ENCODE data around the gene GPC6. TPM values are rescaled to one million over a fixed set of nuclear protein-coding genes. Genes with fewer than 3 reads are reported as not detected.

GPC6 gene
- total RNA-seq, 1 donor from 2014 or later = 42.9 TPM

DNA sequence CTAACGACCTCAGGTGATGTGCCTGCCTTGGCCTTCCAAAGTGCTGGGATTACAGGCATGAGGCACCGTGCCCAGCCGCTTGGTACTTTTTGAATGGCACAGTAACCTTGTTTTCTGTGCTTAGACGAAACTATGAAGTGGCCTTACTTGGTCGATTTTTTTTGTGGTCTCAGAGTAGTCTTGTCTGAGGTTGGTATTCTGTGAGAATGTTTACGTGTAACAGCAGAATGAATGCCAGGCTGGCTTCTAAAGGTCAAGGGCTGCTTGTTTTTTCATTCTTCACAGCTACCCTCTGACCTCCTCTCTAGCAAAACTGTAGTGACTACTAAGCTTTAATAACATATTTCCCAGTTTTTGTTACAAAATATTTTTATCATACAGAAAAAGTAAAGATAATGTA is 313.3 kb downstream of the GPC6 start:
- peaks cover 5% of the 10 kb centered on the region for H3K9me3 Mint-ChIP-seq
- Histone ChIP-seq H3K4me1 (no peaks in the 10 kb centered on the region), H4K20me1 (ENCODE audit: low read depth) (no peaks in the 10 kb centered on the region), H3K4me3 (no peak overlapping the region), H3F3A (ENCODE audit: low read depth) (no peaks in the 10 kb centered on the region), H3K9me3 (ENCODE audit: low read depth) (no peaks in the 10 kb centered on the region), H3K27ac (no peak overlapping the region), H3K79me2 (ENCODE audit: low read depth) (no peaks in the 10 kb centered on the region), H3K9ac (no peak overlapping the region), H2AFZ (replicated peaks) (no peak overlapping the region), H3K36me3 (no peaks in the 10 kb centered on the region), H3K4me2 (no peak overlapping the region), H3K27me3 (no peaks in the 10 kb centered on the region)
- H3K27me3 Mint-ChIP-seq (ENCODE audit: insufficient read depth, low read depth) = no peaks in the 10 kb centered on the region
- DNase-seq (ENCODE audit: low spot score) = no peak
- no peaks in the 10 kb centered on the region for H3K36me3 Mint-ChIP-seq
- H3K4me1 Mint-ChIP-seq = no peaks in the 10 kb centered on the region
- no peak overlapping the region for H3K27ac Mint-ChIP-seq
- TF ChIP-seq EZH2 (IDR thresholded peaks at IDR 0.05) (no peak), EZH2phosphoT487 (IDR thresholded peaks at IDR 0.05) (no peak)
- TF ChIP-seq, protein P1, sequence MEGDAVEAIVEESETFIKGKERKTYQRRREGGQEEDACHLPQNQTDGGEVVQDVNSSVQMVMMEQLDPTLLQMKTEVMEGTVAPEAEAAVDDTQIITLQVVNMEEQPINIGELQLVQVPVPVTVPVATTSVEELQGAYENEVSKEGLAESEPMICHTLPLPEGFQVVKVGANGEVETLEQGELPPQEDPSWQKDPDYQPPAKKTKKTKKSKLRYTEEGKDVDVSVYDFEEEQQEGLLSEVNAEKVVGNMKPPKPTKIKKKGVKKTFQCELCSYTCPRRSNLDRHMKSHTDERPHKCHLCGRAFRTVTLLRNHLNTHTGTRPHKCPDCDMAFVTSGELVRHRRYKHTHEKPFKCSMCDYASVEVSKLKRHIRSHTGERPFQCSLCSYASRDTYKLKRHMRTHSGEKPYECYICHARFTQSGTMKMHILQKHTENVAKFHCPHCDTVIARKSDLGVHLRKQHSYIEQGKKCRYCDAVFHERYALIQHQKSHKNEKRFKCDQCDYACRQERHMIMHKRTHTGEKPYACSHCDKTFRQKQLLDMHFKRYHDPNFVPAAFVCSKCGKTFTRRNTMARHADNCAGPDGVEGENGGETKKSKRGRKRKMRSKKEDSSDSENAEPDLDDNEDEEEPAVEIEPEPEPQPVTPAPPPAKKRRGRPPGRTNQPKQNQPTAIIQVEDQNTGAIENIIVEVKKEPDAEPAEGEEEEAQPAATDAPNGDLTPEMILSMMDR (IDR thresholded peaks at IDR 0.05) = no peak
- H3K4me3 Mint-ChIP-seq = no peak overlapping the region

DNA sequence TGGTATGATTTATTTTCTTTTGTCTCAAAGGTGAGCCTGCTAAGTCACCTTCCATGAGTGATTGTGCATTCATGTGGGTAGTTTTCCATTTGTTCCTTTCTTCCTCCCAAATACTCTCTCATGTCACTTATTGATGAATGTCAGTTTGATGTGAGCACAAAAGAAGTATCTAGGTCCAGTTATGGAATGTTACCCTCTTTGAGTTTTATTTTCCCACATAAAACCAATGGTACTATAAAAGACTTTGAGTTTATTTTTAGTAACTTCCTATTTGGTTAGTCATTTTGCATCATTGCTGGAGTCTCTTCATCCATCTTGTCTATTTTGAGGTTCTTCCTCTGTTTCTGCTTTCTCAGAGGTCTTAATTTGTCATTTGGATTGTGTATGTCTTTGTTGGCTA is 321.3 kb downstream of the GPC6 start:
- TF ChIP-seq EZH2 (IDR thresholded peaks at IDR 0.05) = no peak
- no peak for TF ChIP-seq EZH2phosphoT487 (IDR thresholded peaks at IDR 0.05)
- TF ChIP-seq, protein P1 (IDR thresholded peaks at IDR 0.05) = no peak
- H3K4me3 ChIP-seq = no peak overlapping the region
- H3K27ac ChIP-seq = no peak overlapping the region
- no peak overlapping the region for H3K4me2 ChIP-seq
- H3K9me3 Mint-ChIP-seq = peaks cover under 1% of the 10 kb centered on the region
- DNase-seq (ENCODE audit: low spot score) = no peak
- H3K27ac Mint-ChIP-seq = no peak overlapping the region
- no peaks in the 10 kb centered on the region for H3K9me3 ChIP-seq (ENCODE audit: low read depth)
- H3F3A ChIP-seq (ENCODE audit: low read depth) = no peaks in the 10 kb centered on the region
- H2AFZ ChIP-seq (replicated peaks) = no peak overlapping the region
- no peaks in the 10 kb centered on the region for H3K36me3 Mint-ChIP-seq
- no peak overlapping the region for H3K4me3 Mint-ChIP-seq
- no peak overlapping the region for H3K9ac ChIP-seq
- H3K4me1 Mint-ChIP-seq = peaks cover 4% of the 10 kb centered on the region
- H3K36me3 ChIP-seq = no peaks in the 10 kb centered on the region
- peaks cover 9% of the 10 kb centered on the region for H3K4me1 ChIP-seq
- no peaks in the 10 kb centered on the region for H3K27me3 ChIP-seq
- no peaks in the 10 kb centered on the region for H3K79me2 ChIP-seq (ENCODE audit: low read depth)
- H3K27me3 Mint-ChIP-seq (ENCODE audit: insufficient read depth, low read depth) = peaks cover 2% of the 10 kb centered on the region
- no peaks in the 10 kb centered on the region for H4K20me1 ChIP-seq (ENCODE audit: low read depth)

- TF ChIP-seq, protein P1 (IDR thresholded peaks at IDR 0.05) = no peak
- TF ChIP-seq EZH2 (IDR thresholded peaks at IDR 0.05) (no peak), EZH2phosphoT487 (IDR thresholded peaks at IDR 0.05) (no peak)
- no peak for DNase-seq (ENCODE audit: low spot score)
- Histone ChIP-seq H3F3A (ENCODE audit: low read depth) (no peaks in the 10 kb centered on the region), H3K27ac (no peak overlapping the region), H2AFZ (replicated peaks) (no peak overlapping the region), H3K4me2 (no peak overlapping the region), H3K36me3 (no peaks in the 10 kb centered on the region), H4K20me1 (ENCODE audit: low read depth) (no peaks in the 10 kb centered on the region), H3K79me2 (ENCODE audit: low read depth) (no peaks in the 10 kb centered on the region), H3K4me1 (peaks cover 14% of the 10 kb centered on the region), H3K4me3 (no peak overlapping the region), H3K9me3 (ENCODE audit: low read depth) (no peaks in the 10 kb centered on the region), H3K9ac (no peak overlapping the region), H3K27me3 (no peaks in the 10 kb centered on the region)
- Mint-ChIP-seq H3K27me3 (ENCODE audit: insufficient read depth, low read depth) (peaks cover 2% of the 10 kb centered on the region), H3K27ac (no peak overlapping the region), H3K36me3 (no peaks in the 10 kb centered on the region), H3K4me3 (no peak overlapping the region), H3K9me3 (no peaks in the 10 kb centered on the region), H3K4me1 (peaks cover 7% of the 10 kb centered on the region)
Observed at GRCh38 chr13:93549326-93550005, 322.9 kb downstream of the GPC6 start.

All from neural progenitor cell (in vitro differentiated cells).